ENCODE data around the gene B4GALNT4. TPM values are rescaled to one million over a fixed set of nuclear protein-coding genes. Genes with fewer than 3 reads are reported as not detected.
"Not testable (repeated sequence)": the region's sequence is repeated elsewhere in the genome, so short reads cannot be mapped to it uniquely, and the experiment has no call there.

Gene B4GALNT4
- total RNA-seq, 1 donor from 2014 or later, result 64.6 TPM

- H3K27ac Mint-ChIP-seq (ENCODE audit: unreplicated experiment), result no peak overlapping the region
- Histone ChIP-seq H3K36me3 (ENCODE audit: insufficient read depth, low read length) (no peaks in the 10 kb centered on the region), H3K9ac (ENCODE audit: low read length) (peak overlapping the region; percentile 30), H3K9me3 (ENCODE audit: insufficient read depth, low read depth, low read length) (no peaks in the 10 kb centered on the region), H3K4me2 (ENCODE audit: low read length) (peak overlapping the region; percentile 46), H3K27me3 (ENCODE audit: insufficient read depth, low read length) (no peaks in the 10 kb centered on the region), H3K4me1 (ENCODE audit: insufficient read depth, low read length) (peaks cover 7% of the 10 kb centered on the region), H4K20me1 (ENCODE audit: insufficient read depth, low read length) (no peaks in the 10 kb centered on the region), H3K79me2 (ENCODE audit: insufficient read depth, low read length) (no peaks in the 10 kb centered on the region), H3K4me3 (ENCODE audit: insufficient read depth, low read depth, low read length) (no peak overlapping the region), H2AFZ (ENCODE audit: low read depth, low read length) (peak overlapping the region; percentile 64), H3K27ac (ENCODE audit: low read depth, low read length) (no peak overlapping the region)
- H3K9me3 Mint-ChIP-seq (ENCODE audit: unreplicated experiment), result no peaks in the 10 kb centered on the region
- no peak for DNase-seq (ENCODE audit: low read depth)
- H3K36me3 Mint-ChIP-seq (ENCODE audit: low read depth, unreplicated experiment), result no peaks in the 10 kb centered on the region
- H3K27me3 Mint-ChIP-seq (ENCODE audit: low read depth, unreplicated experiment), result peaks cover 9% of the 10 kb centered on the region
- peaks cover 5% of the 10 kb centered on the region for H3K4me1 Mint-ChIP-seq (ENCODE audit: low read depth, unreplicated experiment)
- no peak overlapping the region for H3K4me3 Mint-ChIP-seq (ENCODE audit: unreplicated experiment)
- no peak for FAIRE-seq
- no peak for TF ChIP-seq EZH2 (IDR thresholded peaks at IDR 0.05; ENCODE audit: insufficient read depth, low read length)
- TF ChIP-seq CTCF (IDR thresholded peaks at IDR 0.05; ENCODE audit: insufficient read depth, low read depth, low read length), result no peak
These were observed 41.7 kb upstream of the B4GALNT4 start for GRCh38 chr11:327581-327923.

GRCh38 chr11:328012-328411 is 41.3 kb upstream of the B4GALNT4 start:
- Mint-ChIP-seq H3K27me3 (ENCODE audit: low read depth, unreplicated experiment) (peaks cover 9% of the 10 kb centered on the region), H3K27ac (ENCODE audit: unreplicated experiment) (no peak overlapping the region), H3K9me3 (ENCODE audit: unreplicated experiment) (no peaks in the 10 kb centered on the region), H3K4me3 (ENCODE audit: unreplicated experiment) (no peak overlapping the region), H3K36me3 (ENCODE audit: low read depth, unreplicated experiment) (no peaks in the 10 kb centered on the region), H3K4me1 (ENCODE audit: low read depth, unreplicated experiment) (peaks cover 4% of the 10 kb centered on the region)
- Histone ChIP-seq H3K27me3 (ENCODE audit: insufficient read depth, low read length) (no peaks in the 10 kb centered on the region), H3K36me3 (ENCODE audit: insufficient read depth, low read length) (no peaks in the 10 kb centered on the region), H3K4me3 (ENCODE audit: insufficient read depth, low read depth, low read length) (no peak overlapping the region), H3K27ac (ENCODE audit: low read depth, low read length) (no peak overlapping the region), H2AFZ (ENCODE audit: low read depth, low read length) (no peak overlapping the region), H3K4me2 (ENCODE audit: low read length) (no peak overlapping the region), H3K9ac (ENCODE audit: low read length) (no peak overlapping the region), H4K20me1 (ENCODE audit: insufficient read depth, low read length) (no peaks in the 10 kb centered on the region), H3K79me2 (ENCODE audit: insufficient read depth, low read length) (no peaks in the 10 kb centered on the region), H3K4me1 (ENCODE audit: insufficient read depth, low read length) (peaks cover 7% of the 10 kb centered on the region), H3K9me3 (ENCODE audit: insufficient read depth, low read depth, low read length) (no peaks in the 10 kb centered on the region)
- FAIRE-seq (no peak), DNase-seq (ENCODE audit: low read depth) (no peak)
- TF ChIP-seq EZH2 (IDR thresholded peaks at IDR 0.05; ENCODE audit: insufficient read depth, low read length) (no peak), CTCF (IDR thresholded peaks at IDR 0.05; ENCODE audit: insufficient read depth, low read depth, low read length) (no peak)

- H3K4me3 Mint-ChIP-seq (ENCODE audit: unreplicated experiment); H2AFZ ChIP-seq (ENCODE audit: low read depth, low read length); H4K20me1 ChIP-seq (ENCODE audit: insufficient read depth, low read length); H3K4me3 ChIP-seq (ENCODE audit: insufficient read depth, low read depth, low read length); H3K27ac ChIP-seq (ENCODE audit: low read depth, low read length); H3K4me1 ChIP-seq (ENCODE audit: insufficient read depth, low read length); H3K36me3 Mint-ChIP-seq (ENCODE audit: low read depth, unreplicated experiment); H3K27ac Mint-ChIP-seq (ENCODE audit: unreplicated experiment); H3K9me3 ChIP-seq (ENCODE audit: insufficient read depth, low read depth, low read length); H3K9me3 Mint-ChIP-seq (ENCODE audit: unreplicated experiment); H3K79me2 ChIP-seq (ENCODE audit: insufficient read depth, low read length); H3K27me3 Mint-ChIP-seq (ENCODE audit: low read depth, unreplicated experiment); H3K4me2 ChIP-seq (ENCODE audit: low read length); H3K4me1 Mint-ChIP-seq (ENCODE audit: low read depth, unreplicated experiment); H3K27me3 ChIP-seq (ENCODE audit: insufficient read depth, low read length); FAIRE-seq; H3K36me3 ChIP-seq (ENCODE audit: insufficient read depth, low read length); H3K9ac ChIP-seq (ENCODE audit: low read length); DNase-seq (ENCODE audit: low read depth): not testable (repeated sequence)
These were observed 40.7 kb upstream of the B4GALNT4 start for GRCh38 chr11:328516-329100.
